ENCODE results near the gene IFT27. TPM values are rescaled to one million over a fixed set of nuclear protein-coding genes. Genes with fewer than 3 reads are reported as not detected.

The IFT27 gene
- polyA plus RNA-seq, 1 experiment, result 23.0 TPM

DNA sequence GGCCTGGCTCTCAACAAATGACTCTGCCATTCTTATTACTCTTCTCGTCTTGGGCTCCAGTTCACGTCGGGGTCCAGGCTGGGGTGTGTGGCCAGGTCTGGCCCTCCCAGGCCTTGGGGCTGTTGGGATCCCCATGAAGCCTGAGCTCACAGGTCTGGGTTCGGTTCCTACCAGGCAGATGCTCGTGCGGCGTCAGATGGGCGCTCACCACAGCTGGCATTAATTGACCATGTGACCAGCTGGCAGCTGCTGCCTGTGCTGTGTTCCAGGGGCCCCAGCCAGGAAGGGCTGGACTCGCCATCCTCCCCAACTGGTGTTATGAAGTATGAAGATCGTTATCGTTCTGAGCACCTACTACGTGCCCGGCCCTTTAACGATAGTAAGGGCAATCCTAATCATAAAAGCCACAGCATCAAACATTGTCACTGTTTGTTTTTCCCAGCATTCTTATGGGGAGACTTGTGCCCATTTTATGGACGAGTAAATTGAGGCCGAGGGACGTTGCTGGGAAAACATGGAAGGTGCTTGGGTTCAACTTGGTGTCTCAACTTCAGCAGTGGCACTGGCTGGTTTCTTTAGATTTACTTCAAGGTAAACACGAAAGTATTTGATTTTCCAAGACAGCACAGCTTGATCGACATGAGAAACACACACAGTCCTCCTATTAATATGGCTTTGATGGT is 45.6 kb downstream of the IFT27 start:
- DNase-seq (ENCODE audit: low read depth), result no peak
- Histone ChIP-seq H3K27me3 (ENCODE audit: control insufficient read depth, insufficient read depth, low read length) (peaks cover 7% of the 10 kb centered on the region; the same call in 1 of the 2 replicates), H3K4me3 (ENCODE audit: low read depth, low read length) (no peak overlapping the region), H3K36me3 (ENCODE audit: control insufficient read depth, insufficient read depth, low read length) (no peaks in the 10 kb centered on the region)
- ChIA-PET CTCF (no interaction called here), POLR2A (no interaction called here)
- TF ChIP-seq, protein P1, sequence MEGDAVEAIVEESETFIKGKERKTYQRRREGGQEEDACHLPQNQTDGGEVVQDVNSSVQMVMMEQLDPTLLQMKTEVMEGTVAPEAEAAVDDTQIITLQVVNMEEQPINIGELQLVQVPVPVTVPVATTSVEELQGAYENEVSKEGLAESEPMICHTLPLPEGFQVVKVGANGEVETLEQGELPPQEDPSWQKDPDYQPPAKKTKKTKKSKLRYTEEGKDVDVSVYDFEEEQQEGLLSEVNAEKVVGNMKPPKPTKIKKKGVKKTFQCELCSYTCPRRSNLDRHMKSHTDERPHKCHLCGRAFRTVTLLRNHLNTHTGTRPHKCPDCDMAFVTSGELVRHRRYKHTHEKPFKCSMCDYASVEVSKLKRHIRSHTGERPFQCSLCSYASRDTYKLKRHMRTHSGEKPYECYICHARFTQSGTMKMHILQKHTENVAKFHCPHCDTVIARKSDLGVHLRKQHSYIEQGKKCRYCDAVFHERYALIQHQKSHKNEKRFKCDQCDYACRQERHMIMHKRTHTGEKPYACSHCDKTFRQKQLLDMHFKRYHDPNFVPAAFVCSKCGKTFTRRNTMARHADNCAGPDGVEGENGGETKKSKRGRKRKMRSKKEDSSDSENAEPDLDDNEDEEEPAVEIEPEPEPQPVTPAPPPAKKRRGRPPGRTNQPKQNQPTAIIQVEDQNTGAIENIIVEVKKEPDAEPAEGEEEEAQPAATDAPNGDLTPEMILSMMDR (IDR thresholded peaks at IDR 0.05; ENCODE audit: insufficient read depth, low read depth, low read length), result no peak

DNA sequence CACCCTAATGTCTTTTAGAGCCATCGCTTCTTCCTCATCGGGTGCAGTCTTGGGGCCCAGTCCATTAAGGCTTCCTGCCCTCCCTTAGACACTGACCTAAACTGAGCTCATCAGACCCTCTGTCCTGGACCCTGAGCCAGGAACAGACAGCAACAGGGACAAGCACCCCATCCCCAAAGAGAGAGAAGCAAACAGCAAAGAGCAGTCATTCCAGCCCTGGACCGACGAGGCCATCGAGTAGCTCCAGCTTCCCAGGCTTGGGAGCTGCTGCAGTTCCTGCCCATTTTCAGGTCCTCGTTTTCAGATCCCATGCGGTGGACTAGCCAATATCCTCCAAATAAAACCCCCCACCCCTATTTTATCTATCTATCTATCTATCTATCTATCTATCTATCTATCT is 46.6 kb downstream of the IFT27 start:
- POLR2A ChIA-PET, result no interaction called here
- H3K4me3 ChIP-seq (ENCODE audit: low read depth, low read length), result no peak overlapping the region
- CTCF ChIA-PET, result interaction anchor here (1.3 kb wide), 1 partner anchor 27 kb away, joined by 6 read pairs; no protein-coding TSS in a partner anchor
- H3K36me3 ChIP-seq (ENCODE audit: control insufficient read depth, insufficient read depth, low read length), result no peaks in the 10 kb centered on the region
- TF ChIP-seq, protein P1 (IDR thresholded peaks at IDR 0.05; ENCODE audit: insufficient read depth, low read depth, low read length), result no peak
- H3K27me3 ChIP-seq (ENCODE audit: control insufficient read depth, insufficient read depth, low read length), result peaks cover 7% of the 10 kb centered on the region; the same call in 1 of the 2 replicates
- DNase-seq (ENCODE audit: low read depth), result no peak

DNA sequence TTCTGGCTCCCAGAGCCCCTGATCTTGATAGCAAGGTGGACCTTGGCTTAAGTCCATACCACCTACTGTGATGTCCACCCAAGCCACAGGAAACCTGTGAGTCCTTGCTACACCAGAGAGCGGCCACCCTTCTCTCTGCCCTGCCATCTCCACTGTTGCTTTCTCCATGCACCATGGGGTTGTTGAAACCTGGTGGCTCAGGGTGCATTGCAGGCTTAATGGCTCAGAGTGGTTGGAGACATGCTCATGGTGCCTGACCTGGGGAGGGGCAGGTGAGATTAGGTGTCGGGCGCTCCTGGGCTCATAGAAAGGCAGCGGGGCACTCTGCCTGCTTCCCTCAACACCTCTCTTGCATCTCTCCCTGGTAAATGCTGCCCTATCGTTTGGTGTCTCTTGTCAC is 47.4 kb downstream of the IFT27 start:
- Histone ChIP-seq H3K4me3 (ENCODE audit: low read depth, low read length) (no peak overlapping the region), H3K36me3 (ENCODE audit: control insufficient read depth, insufficient read depth, low read length) (no peaks in the 10 kb centered on the region), H3K27me3 (ENCODE audit: control insufficient read depth, insufficient read depth, low read length) (peaks cover 13% of the 10 kb centered on the region; the same call in 1 of the 2 replicates)
- TF ChIP-seq, protein P1 (IDR thresholded peaks at IDR 0.05; ENCODE audit: insufficient read depth, low read depth, low read length), result no peak
- POLR2A ChIA-PET, result no interaction called here
- no peak for DNase-seq (ENCODE audit: low read depth)
- CTCF ChIA-PET, result interaction anchor here (0.5 to 1.3 kb wide), 2 partner anchors 28 to 199 kb away, joined by 3 to 6 read pairs; no protein-coding TSS in a partner anchor

- CTCF ChIA-PET, result interaction anchor here (0.5 kb wide), 1 partner anchor 198 kb away, joined by 3 read pairs; no protein-coding TSS in a partner anchor
- Histone ChIP-seq H3K4me3 (ENCODE audit: low read depth, low read length) (no peak overlapping the region), H3K27me3 (ENCODE audit: control insufficient read depth, insufficient read depth, low read length) (peaks cover 11% of the 10 kb centered on the region; the same call in 1 of the 2 replicates), H3K36me3 (ENCODE audit: control insufficient read depth, insufficient read depth, low read length) (no peaks in the 10 kb centered on the region)
- POLR2A ChIA-PET, result no interaction called here
- no peak for DNase-seq (ENCODE audit: low read depth)
- TF ChIP-seq, protein P1 (IDR thresholded peaks at IDR 0.05; ENCODE audit: insufficient read depth, low read depth, low read length), result no peak
Observed at GRCh38 chr22:36727927-36728488, 47.9 kb downstream of the IFT27 start.

- CTCF ChIA-PET, result no interaction called here
- POLR2A ChIA-PET, result no interaction called here
Observed at GRCh38 chr22:36727110-36727509, 48.8 kb downstream of the IFT27 start.

More at GRCh38 chr22:36727110-36727509, 48.8 kb downstream of the IFT27 start:
- no peak for DNase-seq (ENCODE audit: low read depth)
- peaks cover 14% of the 10 kb centered on the region; the same call in 1 of the 2 replicates for H3K27me3 ChIP-seq (ENCODE audit: control insufficient read depth, insufficient read depth, low read length)
- TF ChIP-seq, protein P1 (IDR thresholded peaks at IDR 0.05; ENCODE audit: insufficient read depth, low read depth, low read length), result no peak
- no peak overlapping the region for H3K4me3 ChIP-seq (ENCODE audit: low read depth, low read length)
- H3K36me3 ChIP-seq (ENCODE audit: control insufficient read depth, insufficient read depth, low read length), result no peaks in the 10 kb centered on the region
